HUES64 (cell line): ENCODE data around the gene EPN2.

Source experiments
- H3K27ac ChIP-seq: 2 replicates; pipeline ENCODE4 v1.7.0; 2013; ENCODE audit warnings: low read depth, low read length, inconsistent platforms
- H3K27me3 ChIP-seq: 2 replicates; pipeline ENCODE4 v1.6.1; 2013; ENCODE audit warnings: mild to moderate bottlenecking, low read length; ENCODE audit not compliant: insufficient read depth
- H3K36me3 ChIP-seq: 2 replicates; pipeline ENCODE4 v1.6.1; 2013; ENCODE audit warnings: mild to moderate bottlenecking, low read length; ENCODE audit not compliant: insufficient read depth
- H3K4me1 ChIP-seq: 2 replicates; pipeline ENCODE4 v1.6.1; 2013; ENCODE audit warnings: mild to moderate bottlenecking, low read length, moderate library complexity; ENCODE audit not compliant: insufficient read depth
- H3K4me3 ChIP-seq: 2 replicates; pipeline ENCODE4 v1.5.1; 2013; ENCODE audit warnings: mild to moderate bottlenecking, low read length, moderate library complexity
- H3K9ac ChIP-seq: 2 replicates; pipeline ENCODE4 v1.6.1; 2013; ENCODE audit warnings: mild to moderate bottlenecking, low read depth, low read length
- H3K9me3 ChIP-seq: 2 replicates; pipeline ENCODE4 v1.6.1; 2013; ENCODE audit warnings: low read depth, low read length; ENCODE audit not compliant: insufficient read depth
- WGBS: fragments of 150-250, 120-280 bp; methylation state at CpG from one replicate; pipeline ENCODE4 v1.1.7; 2013; ENCODE audit warnings: missing lambda C conversion rate; 5-methylcytosine and 5-hydroxymethylcytosine counted together

Gene EPN2

GRCh38 chr17:19285213-19285900 lies 48.2 kb downstream of the EPN2 start:
- Histone ChIP-seq H3K27me3 (no peaks in the 10 kb centered on the region), H3K9me3 (no peaks in the 10 kb centered on the region), H3K27ac (no peak overlapping the region), H3K4me1 (peaks cover 33% of the 10 kb centered on the region), H3K4me3 (no peak overlapping the region), H3K9ac (no peak overlapping the region), H3K36me3 (peaks cover 21% of the 10 kb centered on the region)
- WGBS = 92% methylated on average over 21 of the region's 21 CpGs

- WGBS = 65% methylated on average over 11 of the region's 11 CpGs
- peaks cover 27% of the 10 kb centered on the region for H3K4me1 ChIP-seq
- H3K9ac ChIP-seq = no peak overlapping the region
- H3K27me3 ChIP-seq = no peaks in the 10 kb centered on the region
- H3K4me3 ChIP-seq = no peak overlapping the region
- no peak overlapping the region for H3K27ac ChIP-seq
- no peaks in the 10 kb centered on the region for H3K9me3 ChIP-seq
- peaks cover 21% of the 10 kb centered on the region for H3K36me3 ChIP-seq
Measured at GRCh38 chr17:19286751-19287341, 49.7 kb downstream of the EPN2 start.

GRCh38 chr17:19287651-19288050 lies 50.5 kb downstream of the EPN2 start:
- H3K27me3 ChIP-seq = no peaks in the 10 kb centered on the region
- H3K4me3 ChIP-seq = no peak overlapping the region
- no peak overlapping the region for H3K9ac ChIP-seq
- H3K9me3 ChIP-seq = no peaks in the 10 kb centered on the region
- H3K36me3 ChIP-seq = peaks cover 15% of the 10 kb centered on the region
- no peak overlapping the region for H3K27ac ChIP-seq
- peaks cover 27% of the 10 kb centered on the region for H3K4me1 ChIP-seq
- 92% methylated on average over 2 of the region's 2 CpGs for WGBS

GRCh38 chr17:19288453-19288852 lies 51.3 kb downstream of the EPN2 start:
- peaks cover 27% of the 10 kb centered on the region for H3K4me1 ChIP-seq
- WGBS = 75% methylated on average over 5 of the region's 5 CpGs

GRCh38 chr17:19290066-19290705 lies 53.0 kb downstream of the EPN2 start:
- Histone ChIP-seq H3K27me3 (no peaks in the 10 kb centered on the region), H3K9me3 (no peaks in the 10 kb centered on the region), H3K9ac (no peak overlapping the region), H3K27ac (no peak overlapping the region; the same call in 1 of the 2 replicates), H3K36me3 (0 out of 2 replicates have a peak, but pooled peaks cover 4% of the 10 kb centered on the region), H3K4me3 (no peak overlapping the region), H3K4me1 (peaks cover 27% of the 10 kb centered on the region)
- WGBS = 83% methylated on average over 9 of the region's 9 CpGs

More at GRCh38 chr17:19288453-19288852, 51.3 kb downstream of the EPN2 start:
- no peak overlapping the region for H3K4me3 ChIP-seq
- H3K9ac ChIP-seq = no peak overlapping the region
- no peaks in the 10 kb centered on the region for H3K27me3 ChIP-seq
- no peaks in the 10 kb centered on the region for H3K9me3 ChIP-seq
- H3K36me3 ChIP-seq = peaks cover 7% of the 10 kb centered on the region; the same call in 1 of the 2 replicates
- peak overlapping the region; percentile 63 for H3K27ac ChIP-seq

GRCh38 chr17:19291646-19292376 lies 54.6 kb downstream of the EPN2 start:
- 0 out of 2 replicates have a peak, but pooled peaks cover 4% of the 10 kb centered on the region for H3K36me3 ChIP-seq
- 89% methylated on average over 12 of the region's 12 CpGs for WGBS
- peaks cover 23% of the 10 kb centered on the region for H3K4me1 ChIP-seq

GRCh38 chr17:19292377-19292711 lies 55.2 kb downstream of the EPN2 start:
- Histone ChIP-seq H3K27ac (no peak overlapping the region), H3K4me3 (no peak overlapping the region), H3K9me3 (no peaks in the 10 kb centered on the region), H3K27me3 (no peaks in the 10 kb centered on the region), H3K9ac (no peak overlapping the region), H3K36me3 (0 out of 2 replicates have a peak, but pooled peaks cover 4% of the 10 kb centered on the region), H3K4me1 (peaks cover 18% of the 10 kb centered on the region; the same call in 1 of the 2 replicates)
- 97% methylated on average over 4 of the region's 4 CpGs for WGBS

More at GRCh38 chr17:19291646-19292376, 54.6 kb downstream of the EPN2 start:
- H3K27ac ChIP-seq = no peak overlapping the region
- no peak overlapping the region for H3K9ac ChIP-seq
- no peaks in the 10 kb centered on the region for H3K9me3 ChIP-seq
- H3K4me3 ChIP-seq = no peak overlapping the region
- no peaks in the 10 kb centered on the region for H3K27me3 ChIP-seq

- Histone ChIP-seq H3K27me3 (no peaks in the 10 kb centered on the region), H3K9me3 (no peaks in the 10 kb centered on the region), H3K36me3 (no peaks in the 10 kb centered on the region), H3K4me3 (no peak overlapping the region), H3K27ac (no peak overlapping the region), H3K4me1 (peaks cover 20% of the 10 kb centered on the region; the same call in 1 of the 2 replicates), H3K9ac (no peak overlapping the region)
- WGBS = 97% methylated on average over 1 of the region's 3 CpGs
Measured at GRCh38 chr17:19294443-19294842, 57.3 kb downstream of the EPN2 start.

- no peak overlapping the region for H3K9ac ChIP-seq
- H3K27ac ChIP-seq = no peak overlapping the region
- no peak overlapping the region for H3K4me3 ChIP-seq
- peaks cover 16% of the 10 kb centered on the region; the same call in 1 of the 2 replicates for H3K4me1 ChIP-seq
- no peaks in the 10 kb centered on the region for H3K27me3 ChIP-seq
- 95% methylated on average over 8 of the region's 8 CpGs for WGBS
- no peaks in the 10 kb centered on the region for H3K36me3 ChIP-seq
- no peaks in the 10 kb centered on the region for H3K9me3 ChIP-seq
Measured at GRCh38 chr17:19295473-19296135, 58.4 kb downstream of the EPN2 start.

- H3K36me3 ChIP-seq = no peaks in the 10 kb centered on the region
- H3K27ac ChIP-seq = no peak overlapping the region
- no peak overlapping the region for H3K9ac ChIP-seq
- H3K27me3 ChIP-seq = no peaks in the 10 kb centered on the region
- peaks cover 13% of the 10 kb centered on the region; the same call in 1 of the 2 replicates for H3K4me1 ChIP-seq
- no peak overlapping the region for H3K4me3 ChIP-seq
- 94% methylated on average over 11 of the region's 11 CpGs for WGBS
- no peaks in the 10 kb centered on the region for H3K9me3 ChIP-seq
Measured at GRCh38 chr17:19296786-19297778, 59.9 kb downstream of the EPN2 start.
